ENCODE data around the gene HDAC6. TPM values are rescaled to one million over a fixed set of nuclear protein-coding genes. Genes with fewer than 3 reads are reported as not detected.

HDAC6 gene
- polyA plus RNA-seq (ENCODE audit: insufficient read length in 3 of 3) = 100 to 1,000 TPM; 162 to 223 (median 184) TPM
- long read RNA-seq, donor 1, full-length matches to known transcripts = 6 of 23 reads
- long read RNA-seq, donor 1, partial matches to known transcripts = 17 of 23 reads
- long read RNA-seq, donor 1, other reads (novel, unspliced or antisense) = 0 of 23 reads
- long read RNA-seq, donor 2, partial matches to known transcripts = 12 of 14 reads
- long read RNA-seq, donor 2, other reads (novel, unspliced or antisense) = 0 of 14 reads
- long read RNA-seq, donor 3, full-length matches to known transcripts = 6 of 12 reads
- long read RNA-seq, donor 3, partial matches to known transcripts = 6 of 12 reads
- long read RNA-seq, donor 3, other reads (novel, unspliced or antisense) = 0 of 12 reads
- long read RNA-seq, donor 4, full-length matches to known transcripts = 6 of 23 reads
- long read RNA-seq, donor 4, partial matches to known transcripts = 17 of 23 reads
- long read RNA-seq, donor 4, other reads (novel, unspliced or antisense) = 0 of 23 reads
- long read RNA-seq, donor 5, full-length matches to known transcripts = 15 of 53 reads
- long read RNA-seq, donor 5, partial matches to known transcripts = 38 of 53 reads
- long read RNA-seq, donor 5, other reads (novel, unspliced or antisense) = 0 of 53 reads
- long read RNA-seq, donor 6, partial matches to known transcripts = 38 of 120 reads
- long read RNA-seq, donor 6, other reads (novel, unspliced or antisense) = 78 of 120 reads
- long read RNA-seq, donor 7, full-length matches to known transcripts = 6 of 18 reads
- long read RNA-seq, donor 7, partial matches to known transcripts = 12 of 18 reads
- long read RNA-seq, donor 7, other reads (novel, unspliced or antisense) = 0 of 18 reads
- long read RNA-seq, donor 8, full-length matches to known transcripts = 10 of 52 reads
- long read RNA-seq, donor 8, partial matches to known transcripts = 42 of 52 reads
- long read RNA-seq, donor 8, other reads (novel, unspliced or antisense) = 0 of 52 reads
- long read RNA-seq, donor 9, full-length matches to known transcripts = 5 of 99 reads
- long read RNA-seq, donor 9, partial matches to known transcripts = 87 of 99 reads
- long read RNA-seq, donor 9, other reads (novel, unspliced or antisense) = 7 of 99 reads
- long read RNA-seq, donor 10, partial matches to known transcripts = 12 of 12 reads
- long read RNA-seq, donor 10, other reads (novel, unspliced or antisense) = 0 of 12 reads
- long read RNA-seq, donor 11, full-length matches to known transcripts = 5 of 10 reads
- long read RNA-seq, donor 11, partial matches to known transcripts = 5 of 10 reads
- long read RNA-seq, donor 11, other reads (novel, unspliced or antisense) = 0 of 10 reads
- long read RNA-seq, donor 12, partial matches to known transcripts = 8 of 8 reads
- long read RNA-seq, donor 12, other reads (novel, unspliced or antisense) = 0 of 8 reads
- long read RNA-seq, donor 13, full-length matches to known transcripts = 6 of 13 reads
- long read RNA-seq, donor 13, partial matches to known transcripts = 7 of 13 reads
- long read RNA-seq, donor 13, other reads (novel, unspliced or antisense) = 0 of 13 reads
- long read RNA-seq, donor 14, full-length matches to known transcripts = 2 of 7 reads
- long read RNA-seq, donor 14, partial matches to known transcripts = 5 of 7 reads
- long read RNA-seq, donor 14, other reads (novel, unspliced or antisense) = 0 of 7 reads
- long read RNA-seq, donor 15, full-length matches to known transcripts = 4 of 9 reads
- long read RNA-seq, donor 15, partial matches to known transcripts = 5 of 9 reads
- long read RNA-seq, donor 15, other reads (novel, unspliced or antisense) = 0 of 9 reads
- long read RNA-seq, donor 16, full-length matches to known transcripts = 16 of 328 reads
- long read RNA-seq, donor 16, partial matches to known transcripts = 306 of 328 reads
- long read RNA-seq, donor 16, other reads (novel, unspliced or antisense) = 6 of 328 reads

DNA sequence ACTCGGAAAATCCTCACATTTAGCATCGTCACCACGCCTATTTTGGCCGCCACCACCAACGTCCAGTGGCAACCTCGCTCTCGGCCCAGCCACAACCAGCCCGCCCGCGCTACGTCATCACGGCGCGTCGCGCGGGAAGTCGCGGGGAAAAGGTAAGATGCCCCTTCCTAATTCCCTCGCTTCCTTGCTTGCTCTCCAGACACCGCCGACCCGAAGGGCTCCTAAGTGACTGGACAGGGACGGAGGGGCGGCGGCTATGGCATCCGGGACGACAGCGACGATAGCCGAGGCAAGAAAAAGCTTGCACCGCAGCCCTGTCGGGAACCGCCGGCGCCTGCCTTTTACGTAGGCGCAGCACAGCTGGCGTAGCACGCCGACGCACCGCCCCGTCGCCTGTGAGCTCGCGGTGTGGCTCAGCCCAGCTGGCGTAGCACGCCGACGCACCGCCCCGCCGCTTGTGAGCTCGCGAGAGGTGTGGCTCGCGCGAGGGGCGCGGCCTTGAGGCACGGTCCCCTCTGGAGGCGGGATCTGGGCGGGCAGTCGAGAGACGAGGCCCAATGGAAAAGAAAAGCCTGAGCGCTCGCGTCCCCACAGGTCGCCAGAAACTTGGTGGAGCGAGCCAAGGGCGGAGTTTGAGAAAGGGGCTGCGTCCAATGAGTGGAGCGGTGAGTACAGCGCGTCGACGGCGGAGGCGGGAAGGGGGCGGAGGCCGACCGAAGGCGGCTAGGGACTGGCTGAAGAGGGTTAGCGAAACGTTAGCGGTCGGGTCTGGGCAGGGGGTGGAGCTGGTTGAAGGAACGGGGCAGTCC lies at the start of gene HDAC6:
Gene HDAC6, plus strand, starts transcription at position 788 of the 809 bp plus-strand sequence. CDS start 626 bp downstream, outside the sequence.
- peak; percentile 86 to 97 (median 94) for DNase-seq (ENCODE audit: extremely low read depth in 1 of 11, low read depth in 9 of 11, low spot score in 4 of 11)

DNA sequence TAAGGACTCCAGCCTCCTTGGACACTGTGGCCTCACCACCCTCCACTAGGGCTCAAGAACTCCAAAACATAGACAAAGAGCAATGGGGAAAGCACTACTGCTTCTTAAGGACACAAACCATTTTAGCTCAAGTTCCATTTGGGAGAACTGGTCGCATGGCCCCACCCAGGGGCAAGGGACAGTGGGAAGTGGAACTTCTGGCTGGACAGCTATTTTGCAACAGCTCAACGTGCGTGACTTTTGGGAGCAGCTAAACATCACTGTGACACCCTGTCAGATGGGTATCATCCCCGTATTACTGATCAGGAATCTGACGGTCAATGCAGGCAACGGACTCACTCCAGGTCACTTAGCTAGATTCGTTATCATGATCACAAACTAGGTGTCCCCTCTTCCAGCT lies 49.4 kb upstream of the HDAC6 start:
- DNase-seq (ENCODE audit: extremely low read depth in 1 of 11, low read depth in 9 of 11, low spot score in 4 of 11) = no peak

DNA sequence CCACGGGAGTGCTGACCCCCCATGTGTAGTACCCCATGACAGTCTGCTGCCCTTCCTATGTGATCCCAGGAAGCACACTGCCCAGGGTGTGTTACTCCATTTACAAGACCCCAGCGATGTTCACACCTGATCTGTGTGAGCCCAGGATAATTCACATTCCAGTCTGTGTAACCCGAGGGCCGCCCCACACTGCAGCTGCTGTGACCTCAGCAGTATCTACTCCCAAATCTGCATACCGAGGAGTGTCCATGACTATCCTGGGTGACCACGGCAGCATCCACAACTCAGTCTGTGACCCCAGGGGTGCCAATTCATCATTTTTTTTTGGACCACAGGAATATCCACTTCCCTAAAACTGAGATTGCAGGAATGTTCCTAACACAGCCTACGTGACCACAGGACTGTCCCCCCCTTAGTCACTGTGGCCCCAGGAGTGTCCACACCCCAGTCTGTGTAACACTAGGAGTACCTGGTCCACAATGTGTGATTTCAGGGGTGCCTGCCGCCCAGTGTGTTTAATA lies 48.1 kb upstream of the HDAC6 start:
- DNase-seq (ENCODE audit: extremely low read depth in 1 of 11, low read depth in 9 of 11, low spot score in 4 of 11) = no peak

DNA sequence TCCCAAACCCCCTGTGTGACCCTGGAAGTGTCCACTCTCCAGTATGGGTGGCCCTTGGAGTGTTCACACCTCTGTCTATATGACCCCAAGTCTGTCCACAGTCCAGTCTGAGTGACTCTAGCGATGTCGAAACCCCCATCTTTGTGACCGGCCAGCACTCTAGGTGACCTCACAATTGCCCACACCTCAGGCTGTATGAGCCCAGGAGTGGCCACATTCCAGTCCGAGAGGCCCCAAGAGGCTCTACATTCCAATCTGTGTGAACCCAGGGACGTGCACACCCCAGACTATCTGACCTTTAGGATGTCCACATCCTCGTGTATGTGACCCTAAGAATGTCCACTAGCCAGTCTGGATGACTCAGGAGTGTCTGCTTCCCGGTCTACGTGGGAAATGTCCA lies 47.6 kb upstream of the HDAC6 start:
- no peak for DNase-seq (ENCODE audit: extremely low read depth in 1 of 11, low read depth in 9 of 11, low spot score in 4 of 11)

DNA sequence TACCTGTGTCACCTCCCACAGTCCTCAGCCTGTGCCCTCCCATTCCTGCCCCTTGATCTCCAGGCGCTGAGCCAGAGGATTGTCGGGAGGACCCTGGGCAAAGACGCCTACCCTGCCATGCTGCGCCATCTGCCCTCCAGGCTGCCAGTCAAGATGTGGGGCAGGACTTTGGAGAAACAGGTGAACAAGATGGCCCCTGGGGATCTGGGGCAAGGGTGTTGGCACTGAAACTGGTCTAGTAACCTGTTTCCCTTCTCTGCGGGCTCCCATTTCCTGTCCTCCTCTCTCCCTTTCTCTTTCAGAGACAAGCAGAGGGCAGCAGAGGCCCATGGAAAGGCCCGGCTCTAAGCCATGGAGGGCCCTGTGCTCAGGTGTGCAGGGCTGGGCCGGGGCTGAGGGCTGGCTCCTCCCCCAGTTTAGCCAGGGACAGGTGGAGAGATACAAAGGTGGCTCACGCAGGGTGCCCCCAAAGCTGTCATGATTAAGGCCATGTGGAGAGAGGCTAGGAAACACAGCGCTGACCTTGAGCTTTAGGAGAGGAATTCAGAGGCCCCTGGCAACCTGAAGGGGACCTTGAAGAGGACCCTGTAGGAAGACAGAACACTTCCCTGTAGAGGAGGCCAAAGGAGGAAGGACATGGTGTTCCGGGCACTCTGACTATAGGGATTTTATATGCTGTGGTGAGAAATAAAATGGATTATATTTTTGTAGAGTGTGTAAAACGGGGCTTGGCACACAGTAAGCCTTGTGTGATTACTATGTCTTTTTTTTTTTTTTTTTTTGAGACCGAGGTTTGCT lies 40.0 kb upstream of the HDAC6 start, which contains the start of gene GLOD5:
Gene GLOD5, plus strand, starts transcription at position 74 of the 798 bp plus-strand sequence. Its CDS starts 44 bp downstream, at position 118.
- DNase-seq (ENCODE audit: extremely low read depth in 1 of 11, low read depth in 9 of 11, low spot score in 4 of 11) = peak in 6 of 11 donors; percentile 10 to 32 (median 17)

DNA sequence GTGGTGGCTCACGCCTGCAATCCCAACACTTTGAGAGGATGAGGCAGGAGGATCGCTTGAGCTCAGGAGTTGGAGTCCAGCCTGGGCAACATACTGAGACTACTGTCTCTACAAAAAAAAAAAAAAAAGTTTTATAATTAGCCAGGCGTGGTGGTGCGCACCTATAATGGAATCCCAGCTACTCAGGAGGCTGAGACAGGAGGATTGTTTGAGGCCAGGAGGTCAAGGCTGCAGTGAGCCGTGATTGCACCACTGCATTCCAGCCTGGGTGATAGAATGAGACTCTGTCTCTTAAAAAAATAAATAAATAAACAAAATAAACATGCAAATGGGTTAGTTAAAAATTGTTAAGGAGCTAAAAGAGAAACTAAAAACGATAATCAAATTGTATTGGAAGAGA lies 32.6 kb upstream of the HDAC6 start:
- no peak for DNase-seq (ENCODE audit: extremely low read depth in 1 of 11, low read depth in 9 of 11, low spot score in 4 of 11)

DNA sequence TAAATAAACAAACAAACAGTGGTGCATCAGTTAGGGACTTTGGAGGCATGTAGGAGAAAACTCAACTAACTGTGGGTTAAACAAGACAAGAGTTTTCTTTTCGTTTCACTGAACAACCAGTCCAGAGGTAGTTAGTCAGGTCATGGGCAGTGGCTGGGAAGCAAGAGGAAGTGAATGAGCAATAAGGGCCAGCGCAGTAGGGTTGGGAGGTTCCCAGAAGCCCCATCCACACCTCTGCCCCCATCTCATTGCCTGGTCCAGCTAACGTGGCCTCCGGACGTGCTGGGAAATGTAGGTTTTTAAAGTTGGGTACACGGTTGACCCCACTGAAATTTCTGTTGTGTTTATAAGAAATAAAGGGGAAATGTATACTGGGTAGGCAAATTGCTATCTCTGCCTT lies 31.6 kb upstream of the HDAC6 start:
- no peak for DNase-seq (ENCODE audit: extremely low read depth in 1 of 11, low read depth in 9 of 11, low spot score in 4 of 11)

DNA sequence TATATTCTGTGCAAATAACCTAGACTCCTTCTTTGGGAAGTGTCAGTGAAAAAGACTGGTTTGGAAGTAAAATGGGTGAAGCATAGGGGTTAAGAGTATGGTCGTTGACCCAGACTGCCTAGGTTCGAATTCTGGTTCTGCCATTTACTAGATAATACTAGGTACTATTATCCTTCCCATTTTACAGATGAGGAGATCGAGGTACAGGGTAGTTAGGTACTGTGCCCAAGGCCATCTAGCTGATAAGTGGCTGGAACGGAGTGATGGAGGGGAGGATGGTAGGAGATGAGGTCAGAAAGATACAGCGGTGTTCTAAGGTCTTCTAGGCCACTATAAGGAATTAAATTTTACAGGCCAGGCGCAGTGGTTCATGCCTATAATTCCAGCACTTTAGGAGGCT lies 29.3 kb upstream of the HDAC6 start:
- no peak for DNase-seq (ENCODE audit: extremely low read depth in 1 of 11, low read depth in 9 of 11, low spot score in 4 of 11)

DNA sequence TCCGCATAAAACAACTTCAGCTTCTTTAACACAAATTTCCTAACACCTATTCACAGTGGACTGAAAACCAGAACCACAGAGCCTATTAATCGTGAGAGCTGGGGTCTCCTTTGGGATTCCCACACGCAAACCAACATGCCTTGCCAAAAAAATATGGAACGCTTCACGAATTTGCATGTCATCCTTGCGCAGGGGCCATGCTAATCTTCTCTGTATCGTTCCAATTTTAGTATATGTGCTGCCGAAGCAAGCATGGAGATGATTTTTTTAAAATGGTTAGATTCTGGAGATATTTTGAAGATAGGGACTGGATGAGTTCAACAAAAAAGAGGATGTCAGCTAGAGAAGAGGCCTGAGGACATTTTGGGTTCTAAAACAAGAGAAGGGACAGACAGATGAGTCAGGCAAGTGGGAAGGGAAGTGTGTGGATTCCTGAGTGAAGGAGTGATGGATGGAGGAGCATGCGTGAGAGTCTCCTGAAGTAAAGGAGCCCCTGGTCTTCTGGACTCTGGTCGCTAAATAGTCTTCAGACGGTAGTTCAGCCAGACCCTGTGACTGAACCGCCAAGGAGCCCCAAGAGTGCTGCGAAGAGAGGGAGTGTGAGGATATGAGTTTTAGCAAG lies 24.9 kb upstream of the HDAC6 start:
- no peak for DNase-seq (ENCODE audit: extremely low read depth in 1 of 11, low read depth in 9 of 11, low spot score in 4 of 11)

DNA sequence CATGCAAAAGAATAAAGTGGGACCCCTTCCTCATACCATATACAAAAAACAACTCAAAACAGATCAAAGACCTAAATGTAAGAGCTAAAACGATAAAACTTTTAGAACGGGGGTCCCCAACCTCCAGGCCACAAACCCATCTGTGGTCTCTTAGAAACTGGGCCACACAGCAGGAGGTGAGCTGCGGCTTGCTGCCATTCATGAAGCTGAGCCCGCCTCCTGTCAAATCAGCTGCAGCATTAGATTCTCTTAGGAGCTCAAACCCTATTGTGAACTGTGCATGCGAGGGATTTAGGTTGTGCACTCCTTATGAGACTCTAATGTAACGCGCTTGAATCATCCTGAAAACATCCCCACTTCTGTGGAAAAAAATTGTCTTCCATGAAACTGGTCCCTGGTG lies 22.5 kb upstream of the HDAC6 start:
- no peak for DNase-seq (ENCODE audit: extremely low read depth in 1 of 11, low read depth in 9 of 11, low spot score in 4 of 11)

DNA sequence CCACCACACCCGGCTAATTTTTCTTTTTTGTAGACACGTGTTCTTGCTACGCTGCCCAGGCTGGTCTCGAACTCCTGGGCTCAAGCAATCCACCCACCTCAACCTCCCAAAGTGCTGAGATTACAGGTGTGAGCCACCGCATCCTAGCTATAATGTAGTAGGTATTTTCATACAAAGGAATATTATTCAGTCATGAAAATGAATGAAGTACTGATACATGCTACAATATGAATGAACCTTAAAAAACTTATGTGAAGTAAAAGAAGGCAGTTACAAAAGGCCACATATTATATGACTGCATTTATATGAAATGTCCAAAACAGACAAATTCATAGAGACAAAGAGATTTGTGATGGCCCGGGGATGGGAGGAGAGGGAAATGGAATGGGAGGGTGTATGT lies 20.2 kb upstream of the HDAC6 start:
- DNase-seq (ENCODE audit: extremely low read depth in 1 of 11, low read depth in 9 of 11, low spot score in 4 of 11) = no peak

DNA sequence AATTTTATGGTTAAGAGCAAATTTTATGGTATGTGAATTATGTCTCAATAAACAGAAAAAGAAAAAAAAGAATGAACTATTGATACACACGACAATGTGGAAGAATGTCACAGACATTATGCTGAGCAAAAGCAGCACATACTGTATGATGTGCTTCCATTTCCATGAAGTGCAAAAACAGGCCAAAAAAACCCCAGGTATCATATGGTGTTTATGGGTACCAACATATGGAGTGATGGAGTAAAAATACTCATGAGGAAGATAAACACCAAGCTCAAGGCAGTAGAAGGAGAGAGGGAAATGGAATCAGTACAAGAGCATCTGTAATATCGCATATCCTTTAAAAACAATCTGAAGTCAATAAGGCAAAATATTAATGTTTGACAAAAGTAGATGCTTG lies 19.7 kb upstream of the HDAC6 start:
- no peak for DNase-seq (ENCODE audit: extremely low read depth in 1 of 11, low read depth in 9 of 11, low spot score in 4 of 11)

DNA sequence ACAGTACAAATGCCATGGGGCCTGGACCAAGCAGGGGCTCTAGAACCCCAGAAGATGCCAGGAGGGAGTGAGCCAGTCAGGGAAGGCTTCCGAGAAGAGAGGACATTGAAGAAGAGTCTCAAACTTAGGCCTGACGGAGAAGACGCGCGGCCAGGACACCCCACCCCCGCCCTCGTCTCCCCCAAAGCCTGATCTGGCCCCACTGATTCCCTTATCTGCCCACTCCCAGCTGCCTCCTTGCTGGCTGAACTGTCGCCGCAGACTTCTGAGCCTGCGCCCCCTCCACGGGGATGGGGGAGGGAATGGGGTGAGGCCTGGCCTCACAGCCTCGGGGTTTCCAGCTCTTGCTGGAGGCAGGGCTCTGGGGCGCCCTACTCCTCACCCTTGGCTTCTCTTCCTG lies 19.1 kb upstream of the HDAC6 start:
- DNase-seq (ENCODE audit: extremely low read depth in 1 of 11, low read depth in 9 of 11, low spot score in 4 of 11) = no peak

DNA sequence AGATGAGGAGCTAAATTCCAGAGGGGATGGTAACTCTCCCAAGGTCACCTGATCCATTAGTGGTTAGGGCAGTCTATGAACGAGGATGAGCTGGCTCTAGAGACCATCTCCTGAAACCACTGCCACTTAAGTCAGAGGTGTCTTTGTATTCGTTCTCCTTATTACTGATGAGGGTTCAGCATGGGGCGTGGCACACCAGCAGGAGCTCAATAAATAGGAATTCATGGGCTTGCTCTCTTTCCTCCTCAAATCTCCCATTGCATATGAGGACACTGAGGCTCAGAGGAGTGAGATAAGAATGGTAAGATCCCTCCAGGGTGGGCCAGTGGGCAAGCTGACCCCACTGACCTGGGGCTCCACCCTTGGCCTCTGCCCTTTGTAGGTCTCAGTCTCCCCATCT lies 17.1 kb upstream of the HDAC6 start:
- DNase-seq (ENCODE audit: extremely low read depth in 1 of 11, low read depth in 9 of 11, low spot score in 4 of 11) = no peak

DNA sequence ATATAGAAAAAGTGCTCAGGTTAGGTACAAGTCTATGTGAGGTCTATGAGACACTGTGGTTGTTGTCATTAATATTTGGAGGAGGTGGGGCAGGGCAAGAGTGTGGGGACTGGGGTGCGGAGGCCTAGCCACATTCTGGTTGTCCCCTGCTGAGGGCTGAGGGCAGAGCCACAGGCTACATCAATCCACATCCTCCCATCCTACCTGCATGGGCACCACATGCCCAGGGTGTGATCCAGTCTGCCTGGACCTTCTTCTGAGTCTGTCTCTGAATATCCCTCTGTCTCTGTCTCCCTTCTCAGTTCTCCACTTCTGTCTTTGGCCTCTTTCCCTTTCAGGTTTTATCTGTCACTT lies 16.7 kb upstream of the HDAC6 start:
- no peak for DNase-seq (ENCODE audit: extremely low read depth in 1 of 11, low read depth in 9 of 11, low spot score in 4 of 11)
